VCaP (cell line): ENCODE results near the gene MYT1.

ENCODE experiments used
- H3K27ac ChIP-seq: fragments of 450-650 bp; 2 replicates; pipeline ENCODE4 v1.5.1; 2017
- TF ChIP-seq, protein P1 (sequence below): fragments of 450-650 bp; conservative IDR thresholded peaks from 2 replicates; pipeline ENCODE4 v1.5.1; 2017; ENCODE audit warnings: mild to moderate bottlenecking, moderate library complexity

Gene MYT1

DNA sequence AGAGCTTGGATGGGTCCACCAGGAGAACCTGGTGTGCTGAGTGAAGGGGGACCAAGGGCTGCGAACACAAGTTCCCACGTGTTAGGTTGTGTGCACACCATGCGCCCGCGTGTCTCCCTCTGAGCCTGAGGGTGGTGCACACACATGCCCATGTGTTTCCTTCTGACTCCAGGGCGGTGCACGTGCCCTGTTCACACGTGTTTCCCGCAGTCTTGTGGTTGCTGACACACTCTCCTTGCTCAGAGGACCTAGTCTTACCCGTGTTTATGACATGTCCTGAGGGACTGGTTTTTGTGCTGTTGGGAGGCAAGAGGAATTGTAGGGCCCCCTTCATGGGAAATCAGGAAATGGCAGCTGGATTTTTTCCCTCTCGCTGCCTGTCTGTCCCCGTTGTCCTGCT, 55.0 kb downstream of the MYT1 start:
- TF ChIP-seq, protein P1, sequence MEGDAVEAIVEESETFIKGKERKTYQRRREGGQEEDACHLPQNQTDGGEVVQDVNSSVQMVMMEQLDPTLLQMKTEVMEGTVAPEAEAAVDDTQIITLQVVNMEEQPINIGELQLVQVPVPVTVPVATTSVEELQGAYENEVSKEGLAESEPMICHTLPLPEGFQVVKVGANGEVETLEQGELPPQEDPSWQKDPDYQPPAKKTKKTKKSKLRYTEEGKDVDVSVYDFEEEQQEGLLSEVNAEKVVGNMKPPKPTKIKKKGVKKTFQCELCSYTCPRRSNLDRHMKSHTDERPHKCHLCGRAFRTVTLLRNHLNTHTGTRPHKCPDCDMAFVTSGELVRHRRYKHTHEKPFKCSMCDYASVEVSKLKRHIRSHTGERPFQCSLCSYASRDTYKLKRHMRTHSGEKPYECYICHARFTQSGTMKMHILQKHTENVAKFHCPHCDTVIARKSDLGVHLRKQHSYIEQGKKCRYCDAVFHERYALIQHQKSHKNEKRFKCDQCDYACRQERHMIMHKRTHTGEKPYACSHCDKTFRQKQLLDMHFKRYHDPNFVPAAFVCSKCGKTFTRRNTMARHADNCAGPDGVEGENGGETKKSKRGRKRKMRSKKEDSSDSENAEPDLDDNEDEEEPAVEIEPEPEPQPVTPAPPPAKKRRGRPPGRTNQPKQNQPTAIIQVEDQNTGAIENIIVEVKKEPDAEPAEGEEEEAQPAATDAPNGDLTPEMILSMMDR = no peak

DNA sequence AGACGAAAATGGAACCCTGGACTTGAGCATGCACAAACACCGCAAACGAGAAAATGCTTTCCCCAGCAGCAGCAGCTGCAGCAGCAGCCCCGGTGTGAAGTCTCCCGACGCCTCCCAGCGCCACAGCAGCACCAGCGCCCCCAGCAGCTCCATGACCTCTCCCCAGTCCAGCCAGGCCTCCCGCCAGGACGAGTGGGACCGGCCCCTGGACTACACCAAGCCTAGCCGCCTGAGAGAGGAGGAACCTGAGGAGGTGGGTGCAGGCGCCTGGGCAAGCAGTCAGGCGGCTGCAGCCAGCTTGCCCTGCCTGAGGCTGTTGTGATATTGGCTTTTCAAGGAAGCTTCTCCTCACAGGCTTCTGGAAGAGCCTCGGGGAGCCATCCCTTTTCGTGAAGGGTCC, 55.5 kb downstream of the MYT1 start:
- H3K27ac ChIP-seq = no peak overlapping the region
- TF ChIP-seq, protein P1 = no peak

More for the DNA sequence above, 55.0 kb downstream of the MYT1 start:
- H3K27ac ChIP-seq = no peak overlapping the region; the same call in 1 of the 2 replicates

DNA sequence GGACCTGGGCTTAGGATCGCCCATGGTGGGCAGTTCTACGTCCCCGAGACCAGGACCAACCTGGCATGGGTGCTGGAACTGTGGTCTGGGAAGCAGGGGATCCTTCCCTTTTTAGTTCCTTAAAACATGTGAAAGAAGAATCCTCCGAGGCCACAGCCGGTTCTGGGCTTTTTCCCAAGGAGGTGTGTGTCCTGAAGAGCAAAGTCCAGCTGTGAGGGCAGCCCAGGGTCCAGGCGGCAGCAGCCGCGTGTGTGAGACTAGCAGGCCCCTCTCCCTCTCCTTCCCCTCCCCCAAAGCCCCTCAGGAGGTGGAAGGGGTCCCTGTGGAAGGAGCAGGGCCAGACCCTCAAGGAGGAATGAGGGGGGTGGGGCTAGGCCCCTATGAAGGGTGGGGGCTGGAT, 56.2 kb downstream of the MYT1 start:
- TF ChIP-seq, protein P1 = no peak
- no peak overlapping the region for H3K27ac ChIP-seq

DNA sequence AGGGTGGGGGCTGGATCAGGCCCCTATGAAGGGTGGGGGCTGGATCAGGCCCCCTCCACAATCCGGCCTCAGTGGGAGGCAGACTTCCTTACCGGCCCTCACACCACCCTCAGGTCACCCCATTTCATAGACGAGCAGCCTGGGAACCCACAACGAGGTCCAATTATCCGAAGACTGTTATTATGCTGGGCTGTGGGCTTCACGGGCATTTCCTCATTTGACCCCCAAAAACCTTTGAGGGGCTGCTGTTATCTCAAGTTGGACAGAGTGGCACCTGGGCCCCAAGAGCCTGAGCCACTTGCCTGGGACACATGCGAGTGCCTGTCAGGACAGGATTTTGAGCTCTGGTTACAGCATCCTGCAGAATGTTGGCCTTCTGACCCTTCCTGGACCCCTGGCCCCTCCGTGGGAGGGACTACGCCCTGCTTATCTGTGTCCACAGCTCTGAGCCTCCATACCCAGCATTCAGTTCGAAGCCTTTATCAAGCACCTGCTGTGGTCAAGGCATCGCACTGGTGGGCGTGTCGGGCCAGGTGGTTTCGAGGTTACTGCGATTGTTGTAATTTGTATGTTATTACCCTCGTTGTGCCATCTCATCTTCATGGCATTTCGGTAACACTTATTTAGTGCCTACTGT, 56.8 kb downstream of the MYT1 start:
- no peak overlapping the region for H3K27ac ChIP-seq
- TF ChIP-seq, protein P1 = no peak

DNA sequence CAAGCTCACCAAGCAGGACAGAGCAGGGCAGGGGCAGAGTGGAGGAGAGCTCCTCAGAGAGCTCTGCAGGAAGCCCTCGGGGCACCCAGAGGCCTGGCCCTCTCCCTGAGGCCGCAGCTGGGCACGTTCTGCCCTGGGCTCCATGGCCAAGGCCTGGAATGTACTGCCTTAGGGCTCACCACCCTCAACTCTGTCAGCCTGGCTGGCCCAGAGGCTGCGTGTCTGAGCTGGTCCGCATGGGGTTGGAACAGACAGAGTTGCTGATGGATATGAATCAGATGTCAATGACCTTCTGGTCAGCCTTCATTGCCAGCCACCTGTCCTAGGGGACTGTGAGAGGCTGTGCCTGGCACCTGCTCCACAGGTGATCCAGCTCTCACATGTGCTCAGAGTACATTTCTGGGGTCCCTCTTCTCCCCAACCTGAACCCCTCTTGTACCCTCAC, 58.1 kb downstream of the MYT1 start:
- TF ChIP-seq, protein P1 = no peak
- H3K27ac ChIP-seq = no peak overlapping the region; the same call in 1 of the 2 replicates

DNA sequence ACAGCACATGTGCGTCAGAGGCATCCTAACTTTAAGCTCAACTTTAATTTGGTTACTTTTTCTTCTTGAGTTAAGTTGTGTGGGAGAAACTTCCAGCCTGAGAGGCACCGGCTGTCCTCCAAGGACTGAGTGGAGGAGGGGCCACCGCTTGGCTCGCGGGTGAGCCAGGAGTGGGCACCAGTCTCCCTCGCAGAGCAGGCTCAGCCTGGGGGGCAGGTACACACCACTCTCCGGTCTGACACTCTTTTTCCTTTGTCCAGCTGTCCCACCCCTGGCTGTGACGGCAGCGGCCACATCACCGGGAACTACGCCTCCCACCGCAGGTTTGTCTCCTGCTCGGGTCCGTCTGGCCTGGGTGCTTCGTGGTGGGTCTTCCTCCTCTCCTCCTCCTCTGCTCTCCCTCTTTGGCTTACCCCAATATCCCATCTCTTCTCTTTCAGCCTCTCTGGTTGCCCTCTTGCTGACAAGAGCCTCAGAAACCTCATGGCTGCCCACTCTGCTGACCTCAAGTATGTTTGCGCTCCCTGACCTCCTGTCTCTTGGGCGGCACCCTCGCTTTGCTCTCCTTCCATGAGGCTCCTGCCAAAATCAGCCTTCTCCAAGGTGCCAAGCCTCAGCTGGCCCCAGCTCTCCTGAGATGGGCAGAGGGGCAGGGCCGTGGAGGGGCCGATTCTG, 58.7 kb downstream of the MYT1 start:
- no peak overlapping the region for H3K27ac ChIP-seq
- TF ChIP-seq, protein P1 = no peak

DNA sequence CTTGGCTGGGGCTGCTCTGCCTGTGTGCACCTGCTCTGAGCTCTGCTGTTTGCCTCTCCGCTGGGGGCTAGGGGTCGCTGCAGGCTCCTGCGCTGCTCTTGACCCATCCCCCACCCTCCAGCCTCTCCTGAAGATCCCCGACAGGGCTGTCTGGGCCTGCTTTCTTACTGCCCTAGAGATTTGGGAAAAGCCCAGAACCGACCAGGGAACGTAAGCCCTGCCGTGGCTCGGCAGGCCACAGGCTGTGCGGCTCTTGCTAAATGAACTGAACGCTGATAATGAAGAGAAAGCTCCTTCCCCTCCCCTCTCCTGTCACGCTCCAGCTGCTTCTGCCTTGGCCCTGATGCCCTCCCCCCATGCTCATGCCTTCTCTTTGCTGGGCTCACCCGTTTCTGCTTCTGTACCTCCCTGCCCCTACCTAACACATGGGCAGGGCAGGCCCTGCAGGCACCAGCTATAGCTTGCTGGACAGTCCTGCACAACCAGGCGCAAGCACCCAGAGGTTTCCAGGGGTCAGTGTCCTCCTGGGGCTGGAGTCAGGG, 59.3 kb downstream of the MYT1 start:
- H3K27ac ChIP-seq = no peak overlapping the region
- TF ChIP-seq, protein P1 = no peak
